DMS153 treated with DMSO at 0.1 percent for 48 hours (cell line): ENCODE results near the gene SARNP.

ENCODE experiments used
- DNase-seq: peaks from one replicate; lab custom pipeline; 2025; ENCODE audit not compliant: unreplicated experiment; lab: John Stamatoyannopoulos, UW

Gene SARNP

GRCh38 chr12:55711786-55712553, 105.6 kb downstream of the SARNP start:
- DNase-seq, result no peak

- no peak for DNase-seq
Measured at GRCh38 chr12:55708695-55709233, 108.8 kb downstream of the SARNP start.

DNA sequence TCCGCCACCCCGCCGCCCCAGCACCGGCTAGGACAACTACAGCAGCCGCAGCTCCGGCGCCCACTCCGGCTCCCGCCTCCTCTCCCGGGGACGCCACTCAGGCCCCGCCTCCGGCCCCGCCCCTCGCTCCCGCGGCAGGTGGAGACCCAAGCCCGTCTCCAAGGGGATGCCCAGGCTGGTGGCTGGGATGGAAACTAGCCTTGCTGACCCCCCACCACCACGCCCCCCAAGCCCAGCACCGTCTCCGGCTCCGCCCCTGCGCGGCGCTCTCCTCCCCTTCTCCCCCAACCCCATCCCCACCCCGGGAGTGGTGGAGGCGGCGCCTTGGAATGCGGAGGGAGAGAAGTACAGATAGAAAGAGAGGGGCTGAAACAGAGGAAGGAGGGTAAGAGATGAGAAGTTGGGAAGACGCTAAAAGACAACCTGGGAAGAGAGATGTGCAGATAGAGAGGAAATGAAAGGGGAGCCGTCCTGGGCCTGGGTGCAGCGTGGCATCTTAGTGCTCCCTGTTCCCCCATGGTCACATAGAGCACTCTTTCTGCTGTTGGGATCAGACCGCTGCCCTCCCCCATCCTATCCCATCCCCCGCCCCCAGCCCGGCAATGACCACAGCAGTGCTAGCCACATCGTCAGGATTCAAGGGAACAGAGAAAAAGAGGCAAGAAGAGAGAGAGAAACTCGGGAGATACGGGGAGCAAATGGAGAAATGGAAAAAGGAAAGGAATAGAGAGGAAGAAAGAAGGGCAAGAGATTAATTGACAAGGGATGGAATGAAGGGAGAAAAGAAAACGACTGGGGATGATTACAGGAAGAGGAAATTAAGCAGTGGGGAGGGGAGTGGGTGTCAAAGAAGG, 109.5 kb downstream of the SARNP start, which contains the start of gene ITGA7:
Gene ITGA7 (minus strand): TSS at position 64 of the 854 bp plus-strand sequence. CDS start 222 bp downstream, outside the sequence.
- no peak for DNase-seq
